Fibroblast of pulmonary artery (primary cell): Measurements from ENCODE around the gene CLSTN2.

Source experiments
- DNase-seq: peaks from one replicate; pipeline ENCODE4 v3.0.0-alpha.2; 2010; ENCODE audit warnings: low read depth
- H3K4me3 ChIP-seq: replicated peaks from 2 replicates; pipeline ENCODE4 v1.5.1; 2011; ENCODE audit warnings: low read depth, mild to moderate bottlenecking, control low read depth, low read length, moderate library complexity
- CTCF ChIP-seq: IDR thresholded peaks from 2 replicates; pipeline ENCODE4 v1.5.1; 2011; ENCODE audit warnings: mild to moderate bottlenecking, control low read depth, low read length, inconsistent platforms; ENCODE audit errors: missing control alignments

Gene CLSTN2

GRCh38 chr3:140384876-140385275 lies 449.9 kb downstream of the CLSTN2 start:
- H3K4me3 ChIP-seq, result no peak overlapping the region
- no peak for DNase-seq
- TF ChIP-seq CTCF, result no peak

DNA sequence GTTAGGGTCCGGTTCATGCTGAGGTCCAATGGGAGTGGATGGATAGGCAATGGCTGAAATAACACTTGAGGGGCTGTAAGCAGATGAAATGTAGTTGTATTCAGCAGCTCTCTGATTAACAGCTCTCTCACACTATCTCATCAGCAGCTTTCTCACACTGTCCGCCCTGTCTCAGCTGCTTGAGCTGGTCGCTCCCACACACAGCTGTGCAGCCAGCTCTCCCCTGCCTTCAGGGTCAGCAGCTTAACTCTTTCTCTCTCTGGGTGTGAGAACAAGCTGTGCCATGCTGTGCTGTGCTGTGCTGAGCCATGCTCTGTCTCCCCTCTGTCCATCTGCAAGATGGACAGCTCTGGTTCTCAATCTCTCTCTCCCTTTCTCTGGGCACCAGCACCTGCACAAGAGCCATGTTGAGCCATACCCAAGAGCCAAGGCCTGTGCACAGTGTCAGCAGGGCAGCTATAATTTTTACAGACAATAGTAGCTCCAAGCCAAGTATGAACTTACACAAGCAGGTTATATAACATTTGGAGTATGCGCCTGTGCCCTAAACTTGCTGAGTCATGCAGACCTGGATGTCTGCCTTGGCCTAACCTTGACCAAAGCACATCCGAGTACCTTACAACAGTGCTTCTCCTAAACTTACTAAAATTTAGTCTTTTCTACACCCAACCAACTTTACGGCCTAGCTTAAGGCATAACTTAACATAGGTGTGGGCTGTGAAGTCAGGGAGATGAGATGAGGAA lies 451.5 kb downstream of the CLSTN2 start:
- TF ChIP-seq CTCF, result no peak

DNA sequence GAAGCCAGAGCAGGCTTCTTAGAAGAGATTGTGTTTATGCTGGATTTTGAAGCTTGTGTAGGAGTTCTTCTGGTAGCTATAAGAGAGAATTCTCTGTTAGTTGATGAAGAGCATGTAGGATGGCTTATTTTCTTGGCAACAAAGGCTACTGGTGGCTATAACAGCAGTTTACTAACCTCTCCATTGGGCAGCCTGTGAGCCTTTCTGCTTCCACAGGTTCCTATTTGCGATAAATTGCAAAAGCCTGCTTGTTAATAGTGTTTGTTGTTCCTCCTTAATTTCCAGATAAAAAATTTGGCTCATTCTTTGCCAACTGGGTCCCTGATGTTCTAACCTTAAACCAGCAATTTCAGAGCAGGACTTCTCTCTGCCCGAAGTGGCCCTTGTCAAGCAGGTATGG lies 452.3 kb downstream of the CLSTN2 start:
- no peak overlapping the region for H3K4me3 ChIP-seq
- DNase-seq, result no peak

More for the DNA sequence above, 451.5 kb downstream of the CLSTN2 start:
- no peak overlapping the region for H3K4me3 ChIP-seq
- peak; percentile 4 for DNase-seq

DNA sequence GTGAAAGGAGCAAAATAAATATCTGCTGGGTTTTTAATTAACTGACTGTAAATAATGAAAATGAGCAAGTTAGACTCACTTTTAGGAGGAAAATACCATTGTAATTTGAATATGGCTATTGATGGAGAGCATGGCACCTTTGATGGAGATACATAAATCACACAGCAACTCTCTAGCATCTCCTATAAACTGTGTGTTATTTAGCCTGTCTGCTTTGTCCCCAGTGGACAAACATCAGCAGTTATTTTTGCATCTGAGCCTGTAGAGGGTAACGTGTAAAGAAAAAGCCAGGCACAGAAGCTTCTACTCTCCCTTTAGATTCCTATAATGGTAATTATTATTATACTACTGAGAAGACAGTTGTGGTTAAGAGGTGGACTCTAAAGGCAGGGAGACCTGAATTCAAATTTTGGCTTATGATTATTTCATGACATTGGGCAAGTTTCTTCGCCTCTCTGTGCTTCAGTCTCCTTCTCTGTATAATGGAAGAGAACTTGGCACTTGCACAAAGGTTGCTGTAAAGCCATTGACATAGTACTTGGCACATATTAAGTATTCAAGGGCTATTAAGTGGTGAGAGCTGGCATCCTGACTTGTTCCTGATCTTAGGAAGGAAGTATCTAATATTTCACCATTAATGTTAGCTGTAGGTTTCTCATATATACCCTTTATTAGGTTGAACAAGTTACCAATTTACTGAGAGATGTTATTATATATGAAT lies 453.4 kb downstream of the CLSTN2 start:
- TF ChIP-seq CTCF, result no peak
- no peak overlapping the region for H3K4me3 ChIP-seq
- DNase-seq, result no peak

More for the DNA sequence above, 452.3 kb downstream of the CLSTN2 start:
- TF ChIP-seq CTCF, result no peak

- no peak for DNase-seq
- H3K4me3 ChIP-seq, result no peak overlapping the region
- TF ChIP-seq CTCF, result no peak
These were observed 456.1 kb downstream of the CLSTN2 start for GRCh38 chr3:140391061-140391460.

DNA sequence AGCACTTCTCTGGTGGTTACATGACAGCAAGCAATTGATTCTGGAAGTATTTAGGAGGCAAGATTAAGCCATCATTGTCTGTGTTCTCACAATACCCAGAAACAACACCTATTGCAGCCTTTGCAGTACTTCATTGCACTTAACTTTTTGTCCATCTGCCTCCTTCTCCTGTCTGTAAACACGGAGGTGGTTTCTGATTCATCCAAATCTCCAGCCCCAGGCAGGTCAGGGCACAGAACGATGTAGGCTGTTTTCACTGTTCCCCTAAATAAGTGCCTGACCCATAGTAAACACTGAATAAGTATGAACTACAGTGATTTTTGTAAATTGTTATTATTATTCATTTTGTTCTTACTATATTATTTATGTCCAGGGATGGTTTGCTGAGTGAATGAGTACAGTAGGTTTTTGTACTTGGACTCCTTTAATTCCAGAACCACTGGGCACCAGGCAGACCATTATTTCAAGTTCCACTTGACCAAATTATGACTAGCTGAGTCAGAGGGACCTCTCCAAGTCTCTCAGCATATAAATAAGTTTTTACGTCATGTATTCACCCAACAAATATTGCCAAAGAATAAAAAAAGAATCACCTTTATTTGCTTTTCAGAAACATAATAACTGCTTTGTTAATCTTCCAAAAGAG lies 459.6 kb downstream of the CLSTN2 start:
- no peak overlapping the region for H3K4me3 ChIP-seq
- no peak for TF ChIP-seq CTCF
- DNase-seq, result no peak
